ENCODE measurements around the gene ANKRD18B. TPM values are rescaled to one million over a fixed set of nuclear protein-coding genes. Genes with fewer than 3 reads are reported as not detected.
A peak's percentile ranks its signal among the peaks of the same experiment; 100 is the strongest.
"Not testable (repeated sequence)": the region's sequence is repeated elsewhere in the genome, so short reads cannot be mapped to it uniquely, and the experiment has no call there.

The ANKRD18B gene
- total RNA-seq, 1 experiment from 2014 or later, result 0.45 TPM

DNA sequence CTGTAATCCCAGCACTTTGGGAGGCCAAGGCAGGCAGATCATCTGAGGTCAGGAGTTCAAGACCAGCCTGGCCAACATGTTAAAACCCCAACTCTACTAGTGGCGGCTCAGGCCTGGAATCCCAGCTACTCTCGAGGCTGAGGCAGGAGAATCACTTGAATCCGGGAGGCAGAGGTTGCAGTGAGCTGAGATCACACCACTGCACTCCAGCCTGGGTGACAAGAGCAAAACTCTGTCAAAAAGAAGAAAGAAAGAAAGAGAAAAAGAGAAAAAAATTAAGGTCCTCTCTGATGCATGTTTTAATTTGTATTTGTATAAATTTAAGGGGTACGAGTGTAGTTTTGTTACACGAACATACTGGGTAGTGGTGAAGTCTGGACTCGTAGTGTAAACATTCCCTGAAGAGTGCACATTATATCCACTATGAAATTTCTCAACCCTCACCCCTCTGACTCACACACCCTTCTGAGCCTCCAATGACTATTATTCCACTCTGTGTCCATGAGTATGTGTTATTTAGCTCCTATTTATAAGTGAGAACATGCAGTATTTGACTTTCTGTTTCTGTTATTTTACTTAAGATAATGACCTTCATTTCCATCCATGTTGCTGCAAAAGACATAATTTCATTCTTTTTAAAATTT, 6.0 kb upstream of the ANKRD18B start:
- in situ Hi-C loops (cut with HindIII; ENCODE audit: low pct_unique_long_range_greater_than_20kb, low sequenced_read_pairs), result not testable (repeated sequence)
- DNase-seq (ENCODE audit: low read depth, low spot score), result peak; percentile 10

DNA sequence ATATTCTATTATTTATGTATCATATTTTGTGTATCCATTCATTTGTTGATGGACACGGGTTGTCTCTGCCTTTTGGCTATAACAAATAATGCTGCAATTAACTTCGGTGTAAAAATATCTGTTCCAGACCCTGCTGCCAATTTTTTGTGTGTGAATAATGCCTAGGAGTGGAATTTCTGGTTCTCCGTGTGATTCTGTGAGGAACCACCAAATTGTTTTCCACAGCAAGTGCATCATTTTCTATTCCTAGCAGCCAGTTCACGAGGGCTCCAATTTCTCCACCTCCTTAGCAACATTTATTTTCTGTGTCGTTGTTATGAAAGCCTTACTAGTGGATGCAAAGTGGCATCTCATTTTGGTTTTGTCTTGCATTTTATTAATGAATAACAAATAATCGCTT, 2.2 kb upstream of the ANKRD18B start:
- in situ Hi-C loops (cut with HindIII; ENCODE audit: low pct_unique_long_range_greater_than_20kb, low sequenced_read_pairs); DNase-seq (ENCODE audit: low read depth, low spot score): not testable (repeated sequence)

DNA sequence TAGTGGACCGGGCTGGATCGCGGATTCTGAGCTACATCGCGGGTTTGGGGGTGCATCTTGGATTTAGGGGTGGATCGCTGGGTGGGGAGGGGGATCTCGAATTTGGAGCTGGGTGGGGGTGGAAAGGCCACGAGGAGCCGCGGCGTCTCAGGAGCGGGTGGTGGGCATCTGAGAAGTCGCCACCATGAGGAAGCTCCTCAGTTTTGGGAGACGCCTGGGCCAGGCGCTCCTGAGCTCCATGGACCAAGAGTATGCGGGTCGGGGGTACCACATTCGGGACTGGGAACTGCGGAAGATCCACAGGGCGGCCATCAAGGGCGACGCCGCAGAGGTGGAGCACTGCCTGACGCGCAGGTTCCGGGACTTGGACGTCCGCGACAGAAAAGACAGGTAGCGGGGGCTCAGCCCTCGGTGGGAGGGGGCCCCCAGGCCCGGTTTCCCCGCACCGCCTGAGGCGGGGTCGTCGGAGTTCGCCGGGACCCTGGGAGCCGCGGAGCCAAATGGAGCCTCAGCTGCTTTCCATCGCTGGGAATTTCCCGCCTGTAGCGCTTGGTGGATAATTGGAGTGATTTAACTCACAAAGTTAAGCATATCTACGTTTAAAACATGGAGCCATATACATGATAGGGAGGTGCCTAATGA, 376 bp downstream of the ANKRD18B start:
- DNase-seq (ENCODE audit: low read depth, low spot score), result no peak
- in situ Hi-C loops (cut with HindIII; ENCODE audit: low pct_unique_long_range_greater_than_20kb, low sequenced_read_pairs), result no loop called here

DNA sequence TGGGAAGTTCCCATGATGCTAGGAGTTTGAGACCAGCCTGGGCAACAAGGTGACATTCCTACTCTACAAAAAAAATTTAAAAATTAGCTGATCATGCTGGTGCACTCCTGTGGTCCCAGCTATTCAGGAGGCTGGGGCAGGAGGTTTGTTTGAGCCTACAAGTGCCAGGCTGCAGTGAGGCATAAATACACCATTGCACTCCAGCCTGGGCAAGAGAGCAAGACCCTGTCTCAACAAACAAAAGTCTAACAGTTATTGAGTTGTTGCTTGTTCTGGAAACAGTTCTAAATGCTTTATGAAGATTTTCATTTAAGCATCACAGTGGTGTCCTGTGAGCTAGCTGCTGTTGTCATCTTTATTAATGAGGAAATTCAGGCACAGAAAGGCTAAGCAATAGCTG, 4.0 kb downstream of the ANKRD18B start:
- in situ Hi-C loops (cut with HindIII; ENCODE audit: low pct_unique_long_range_greater_than_20kb, low sequenced_read_pairs), result not testable (repeated sequence)

DNA sequence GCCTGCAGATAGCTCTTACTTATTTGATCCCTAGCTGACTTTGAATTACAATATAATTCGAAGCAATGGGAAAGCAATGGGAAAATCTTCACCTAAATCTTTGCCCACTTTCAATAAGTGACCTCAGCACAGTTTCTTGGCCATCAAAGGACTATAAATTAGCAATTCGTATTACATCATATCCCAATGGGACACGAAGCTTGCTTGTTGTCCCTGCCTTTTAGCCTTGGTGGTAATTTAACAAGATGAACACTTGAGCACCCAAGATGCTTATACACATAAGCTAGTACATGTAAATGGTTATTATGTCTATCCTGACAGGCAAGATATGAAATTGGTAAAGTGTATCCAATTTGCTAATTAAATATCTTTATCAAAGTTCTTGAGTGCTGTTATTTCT, 9.9 kb downstream of the ANKRD18B start:
- not testable (repeated sequence) for DNase-seq (ENCODE audit: low read depth, low spot score)

More for the DNA sequence above, 4.0 kb downstream of the ANKRD18B start:
- DNase-seq (ENCODE audit: low read depth, low spot score), result not testable (repeated sequence)

DNA sequence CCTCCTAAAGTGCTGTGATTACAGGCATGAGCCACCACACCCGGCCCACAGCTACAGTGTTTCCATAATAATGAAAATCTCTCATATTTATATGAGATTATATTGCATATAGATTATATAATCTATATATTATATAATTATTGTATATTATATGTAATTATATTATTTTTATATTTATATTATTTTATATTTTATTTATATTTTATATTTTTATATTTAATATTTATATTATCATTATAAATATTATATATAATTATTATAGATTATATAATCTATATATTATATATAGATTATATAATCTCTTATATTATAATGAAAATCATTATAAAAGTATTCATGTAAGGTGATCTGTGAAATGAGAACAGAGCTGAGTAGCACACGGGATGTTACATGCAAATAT, 11.5 kb downstream of the ANKRD18B start:
- no peak for DNase-seq (ENCODE audit: low read depth, low spot score)
- in situ Hi-C loops (cut with HindIII; ENCODE audit: low pct_unique_long_range_greater_than_20kb, low sequenced_read_pairs), result no loop called here

More for the DNA sequence above, 9.9 kb downstream of the ANKRD18B start:
- in situ Hi-C loops (cut with HindIII; ENCODE audit: low pct_unique_long_range_greater_than_20kb, low sequenced_read_pairs), result not testable (repeated sequence)

DNA sequence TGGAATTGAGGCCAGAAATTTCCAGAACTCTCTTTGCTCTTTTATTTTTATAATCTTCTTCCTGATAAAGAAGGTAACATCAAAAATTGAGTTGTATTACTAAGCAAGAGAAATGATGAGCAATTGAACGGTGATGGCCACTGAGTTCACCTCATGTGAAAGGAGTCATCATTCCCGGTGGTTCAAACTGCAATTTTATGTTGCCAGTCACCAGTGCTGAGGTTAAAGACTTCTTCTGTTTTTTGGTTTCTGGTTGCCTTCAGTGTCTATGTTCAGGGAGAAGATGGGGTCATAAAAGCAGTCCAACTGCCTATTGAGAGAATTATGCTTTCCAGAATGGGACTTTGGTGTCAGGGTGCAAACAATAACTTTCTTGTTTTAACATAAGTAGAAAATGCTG, 19.4 kb downstream of the ANKRD18B start:
- DNase-seq (ENCODE audit: low read depth, low spot score); in situ Hi-C loops (cut with HindIII; ENCODE audit: low pct_unique_long_range_greater_than_20kb, low sequenced_read_pairs): not testable (repeated sequence)

DNA sequence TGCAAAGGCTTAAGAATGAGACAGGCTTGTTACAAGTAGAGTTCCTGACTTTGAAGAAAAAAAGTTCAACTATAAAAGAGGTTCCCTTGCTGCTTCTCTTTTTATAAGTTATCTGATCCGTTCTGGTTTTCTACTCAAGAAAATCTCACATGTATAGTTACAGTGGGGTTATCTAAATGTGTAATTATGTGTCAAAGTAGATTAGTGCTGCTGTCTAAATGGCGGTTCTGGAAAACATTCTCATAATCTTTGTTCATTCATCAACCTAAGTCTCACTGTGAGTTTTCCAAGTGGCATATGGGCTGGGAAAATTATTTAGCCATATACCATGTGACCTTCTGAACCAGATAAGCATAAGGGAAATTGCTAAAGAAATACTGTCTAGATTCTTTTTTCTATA, 21.7 kb downstream of the ANKRD18B start:
- DNase-seq (ENCODE audit: low read depth, low spot score); in situ Hi-C loops (cut with HindIII; ENCODE audit: low pct_unique_long_range_greater_than_20kb, low sequenced_read_pairs): not testable (repeated sequence)

DNA sequence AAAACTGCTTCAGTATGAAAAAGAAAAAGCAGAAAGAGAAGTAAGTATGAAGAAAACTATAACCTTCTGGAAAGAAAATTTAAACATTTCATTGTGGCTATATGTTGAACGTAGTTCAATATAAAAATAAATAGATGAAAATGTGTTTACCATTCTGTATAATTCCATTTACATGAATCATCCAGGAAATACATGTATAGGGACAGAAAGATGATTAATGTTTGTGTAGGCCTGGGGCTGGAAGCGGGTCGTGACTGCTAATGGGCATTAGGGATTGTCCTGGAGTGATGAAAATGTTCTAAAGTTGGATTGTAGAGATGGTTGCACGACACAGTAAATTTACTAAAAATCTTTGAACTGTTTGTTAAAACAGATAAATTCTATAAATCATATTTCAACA, 24.8 kb downstream of the ANKRD18B start:
- DNase-seq (ENCODE audit: low read depth, low spot score); in situ Hi-C loops (cut with HindIII; ENCODE audit: low pct_unique_long_range_greater_than_20kb, low sequenced_read_pairs): not testable (repeated sequence)

DNA sequence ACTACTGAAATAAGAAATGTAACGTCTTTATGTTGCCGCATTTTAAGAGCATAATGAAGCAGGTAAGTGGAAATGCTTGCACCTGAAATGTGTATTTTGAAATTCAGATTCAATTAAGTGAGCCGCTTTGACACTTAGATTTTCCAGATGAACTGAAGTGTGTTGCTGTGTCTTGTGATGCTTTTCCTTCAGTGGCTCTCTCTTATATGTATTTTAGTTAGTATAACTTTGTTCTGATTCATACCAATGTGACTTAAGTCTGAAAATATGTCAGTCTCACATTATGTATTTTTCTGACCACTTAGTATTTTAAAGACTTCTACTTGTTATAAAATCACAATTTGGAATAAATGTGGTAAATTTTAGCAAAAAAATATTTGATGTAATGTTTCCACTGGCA, 25.4 kb downstream of the ANKRD18B start:
- in situ Hi-C loops (cut with HindIII; ENCODE audit: low pct_unique_long_range_greater_than_20kb, low sequenced_read_pairs); DNase-seq (ENCODE audit: low read depth, low spot score): not testable (repeated sequence)

DNA sequence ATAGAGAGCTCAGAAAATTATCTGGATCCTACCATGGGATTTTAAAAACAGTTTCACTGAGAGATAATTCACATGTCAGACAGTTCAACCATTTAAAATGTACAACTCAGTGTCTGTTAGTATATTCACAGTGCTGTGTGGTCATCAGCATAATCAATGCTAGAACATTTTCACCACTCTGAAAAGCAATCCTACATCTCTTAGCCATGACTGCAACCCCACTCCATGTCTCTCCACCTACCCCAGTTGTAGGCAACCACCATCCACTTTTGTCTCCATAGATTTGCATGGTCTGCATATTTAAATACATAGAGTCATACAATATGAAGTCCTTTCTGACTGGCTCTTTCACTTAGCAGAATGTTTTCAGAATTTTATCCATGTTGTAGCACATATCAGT, 27.1 kb downstream of the ANKRD18B start:
- in situ Hi-C loops (cut with HindIII; ENCODE audit: low pct_unique_long_range_greater_than_20kb, low sequenced_read_pairs); DNase-seq (ENCODE audit: low read depth, low spot score): not testable (repeated sequence)

DNA sequence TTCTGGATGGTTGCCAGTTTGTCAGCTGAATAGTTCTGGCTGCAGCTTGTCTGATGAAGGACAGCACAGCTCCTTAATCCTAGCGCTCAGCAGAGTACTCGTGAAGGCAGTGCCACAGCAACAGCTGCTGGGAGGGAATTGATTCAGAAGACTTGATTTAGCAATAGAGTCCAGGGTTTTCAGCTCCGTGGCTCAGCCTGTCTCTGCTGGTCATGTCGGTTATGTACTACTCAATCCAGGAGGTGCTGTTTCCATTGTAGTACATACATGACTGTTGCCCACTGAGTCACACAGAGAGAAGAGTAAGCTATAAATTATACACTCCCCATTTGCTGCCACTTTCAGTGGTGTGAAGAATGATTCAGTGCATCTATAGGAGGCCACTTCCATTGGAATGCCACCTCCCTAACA, 28.3 kb downstream of the ANKRD18B start:
- DNase-seq (ENCODE audit: low read depth, low spot score); in situ Hi-C loops (cut with HindIII; ENCODE audit: low pct_unique_long_range_greater_than_20kb, low sequenced_read_pairs): not testable (repeated sequence)

DNA sequence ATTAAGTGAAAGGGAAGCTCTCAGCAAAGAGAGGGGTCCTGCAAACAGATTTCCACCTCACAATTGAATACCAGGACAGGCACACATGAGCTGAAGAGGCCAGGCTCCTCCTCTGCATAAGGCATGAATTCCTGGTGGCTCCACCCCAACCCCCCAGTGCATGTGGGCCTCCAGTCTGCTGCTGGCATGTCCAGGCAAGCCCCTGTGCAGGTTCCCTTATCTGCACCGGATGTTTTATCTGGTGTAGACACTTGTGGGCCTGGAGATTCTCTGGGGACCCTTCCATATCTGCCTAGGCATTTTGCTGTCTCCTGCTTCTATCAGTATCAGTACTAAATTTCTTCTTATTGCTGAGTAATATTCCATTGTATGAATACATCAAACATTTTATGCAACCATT, 36.2 kb downstream of the ANKRD18B start:
- DNase-seq (ENCODE audit: low read depth, low spot score); in situ Hi-C loops (cut with HindIII; ENCODE audit: low pct_unique_long_range_greater_than_20kb, low sequenced_read_pairs): not testable (repeated sequence)

DNA sequence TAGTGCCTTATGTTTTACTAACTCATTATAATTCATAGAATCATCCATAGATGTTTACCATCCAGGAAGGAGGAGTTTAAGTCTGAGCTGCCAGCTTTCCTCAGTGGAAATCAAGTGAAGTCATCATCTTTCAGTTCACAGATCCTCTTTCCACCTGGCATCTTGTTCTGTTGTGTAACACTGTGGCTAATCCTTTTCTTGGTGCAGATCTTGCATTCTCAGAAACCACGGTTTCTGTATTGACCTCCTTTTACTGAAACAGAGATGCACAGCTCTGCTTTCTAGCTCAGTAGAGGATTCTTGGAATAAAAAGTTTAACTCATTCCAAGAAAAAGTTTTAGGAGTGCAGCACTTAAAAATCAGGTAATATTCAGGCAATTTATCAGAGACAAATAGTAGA, 38.1 kb downstream of the ANKRD18B start:
- DNase-seq (ENCODE audit: low read depth, low spot score); in situ Hi-C loops (cut with HindIII; ENCODE audit: low pct_unique_long_range_greater_than_20kb, low sequenced_read_pairs): not testable (repeated sequence)

DNA sequence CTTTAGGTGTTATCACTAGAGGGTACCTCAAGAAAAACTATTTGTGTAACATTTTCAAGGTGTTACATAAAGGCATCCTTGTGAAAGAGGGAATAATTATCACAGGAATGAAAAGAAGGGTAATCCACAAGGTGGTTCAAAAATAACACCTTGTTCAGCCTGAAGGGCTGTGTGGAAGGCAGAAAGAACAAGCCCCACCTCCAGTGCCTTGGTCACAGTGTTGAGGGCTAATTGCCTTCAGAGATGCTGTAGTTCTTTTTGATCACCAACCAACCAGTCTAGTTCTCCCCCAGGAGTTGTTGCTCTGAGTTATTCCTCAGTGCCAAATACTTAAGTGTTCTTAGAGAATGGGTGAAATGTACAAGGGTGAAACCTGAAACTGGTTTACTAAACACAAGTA, 43.7 kb downstream of the ANKRD18B start:
- in situ Hi-C loops (cut with HindIII; ENCODE audit: low pct_unique_long_range_greater_than_20kb, low sequenced_read_pairs); DNase-seq (ENCODE audit: low read depth, low spot score): not testable (repeated sequence)

DNA sequence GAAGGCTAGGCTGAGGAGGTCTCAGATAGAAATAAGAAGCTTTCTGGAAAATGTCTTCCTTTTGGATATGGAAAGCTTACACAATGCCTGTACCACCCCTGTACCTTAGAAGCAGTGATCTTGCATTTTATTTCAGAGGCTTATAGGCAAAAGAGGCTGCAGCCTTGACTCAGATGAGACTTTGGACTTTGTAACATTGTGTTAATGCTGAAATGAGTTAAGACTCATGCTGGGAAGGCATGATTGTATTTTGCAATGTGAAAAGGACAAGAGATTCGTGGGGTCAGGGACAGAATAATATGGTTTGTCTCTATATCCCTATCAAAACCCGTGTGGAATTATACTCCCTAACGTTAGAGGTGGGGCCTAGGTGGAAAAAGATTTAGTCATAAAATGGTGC, 53.7 kb downstream of the ANKRD18B start:
- DNase-seq (ENCODE audit: low read depth, low spot score); in situ Hi-C loops (cut with HindIII; ENCODE audit: low pct_unique_long_range_greater_than_20kb, low sequenced_read_pairs): not testable (repeated sequence)

DNA sequence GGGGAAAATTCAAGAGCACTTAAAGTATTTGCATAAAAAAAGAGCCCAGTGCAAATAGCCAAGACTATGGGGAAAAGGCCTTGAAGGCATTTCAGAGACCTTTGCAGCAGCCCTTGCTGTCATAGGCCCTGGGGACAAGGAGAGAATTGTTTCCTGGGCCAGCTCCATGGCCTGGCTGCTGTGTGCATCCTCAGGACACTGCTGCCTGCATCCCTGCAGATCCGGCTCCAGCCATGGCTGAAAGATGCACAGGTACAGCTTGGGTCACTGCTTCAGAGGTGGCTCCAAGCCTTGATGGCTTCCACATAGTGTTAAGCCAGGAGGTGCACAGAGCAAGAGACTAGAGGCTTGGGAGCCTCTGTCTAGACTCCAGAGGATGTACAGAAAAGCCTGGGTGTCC, 55.9 kb downstream of the ANKRD18B start:
- DNase-seq (ENCODE audit: low read depth, low spot score); in situ Hi-C loops (cut with HindIII; ENCODE audit: low pct_unique_long_range_greater_than_20kb, low sequenced_read_pairs): not testable (repeated sequence)

DNA sequence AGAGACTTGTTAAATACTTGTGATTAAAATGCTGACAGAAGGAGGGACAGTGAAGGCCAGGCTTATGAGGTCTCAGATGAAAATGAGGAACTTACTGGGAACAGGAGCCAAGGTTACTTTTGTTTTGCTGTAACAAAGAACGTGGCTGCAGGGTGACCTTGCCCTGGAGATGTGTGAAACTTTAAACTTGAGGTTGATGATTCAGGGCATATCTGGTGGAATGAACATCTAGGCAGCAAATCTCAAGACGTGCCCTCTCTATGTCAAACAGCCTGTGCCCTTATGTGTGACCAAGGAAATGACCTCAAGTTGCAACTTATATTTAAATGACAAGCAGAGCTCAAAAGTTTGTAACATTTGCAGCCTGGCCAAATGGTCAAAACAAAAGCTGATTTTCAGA, 58.6 kb downstream of the ANKRD18B start:
- in situ Hi-C loops (cut with HindIII; ENCODE audit: low pct_unique_long_range_greater_than_20kb, low sequenced_read_pairs); DNase-seq (ENCODE audit: low read depth, low spot score): not testable (repeated sequence)

DNA sequence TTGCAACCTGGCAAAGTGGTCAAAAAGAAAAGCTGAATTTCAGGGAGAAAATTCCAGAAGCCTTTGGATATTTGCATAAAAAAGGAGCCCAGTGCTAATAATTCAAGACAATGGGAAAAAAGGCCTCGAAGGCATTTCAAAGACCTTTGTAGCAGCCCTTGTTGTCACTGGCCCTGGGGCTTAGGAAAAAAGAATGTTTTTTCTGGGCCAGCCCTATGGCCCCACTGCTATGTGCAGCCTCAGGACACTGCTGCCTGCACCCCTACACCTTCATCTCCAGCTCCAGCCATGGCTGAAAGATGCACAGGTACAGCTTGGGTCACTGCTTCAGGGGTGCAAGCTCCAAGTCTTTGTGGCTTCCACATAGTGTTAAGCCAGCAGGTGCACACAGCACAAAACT, 62.1 kb downstream of the ANKRD18B start:
- DNase-seq (ENCODE audit: low read depth, low spot score); in situ Hi-C loops (cut with HindIII; ENCODE audit: low pct_unique_long_range_greater_than_20kb, low sequenced_read_pairs): not testable (repeated sequence)

All from SK-MEL-5 (cell line).